Small intestine (tissue), 7 donors: Measurements from ENCODE around the gene SLC16A8. TPM values are rescaled to one million over a fixed set of nuclear protein-coding genes. Genes with fewer than 3 reads are reported as not detected.

Experiments
- DNase-seq, 2 donors: peaks; one replicate each; pipeline versions ENCODE4 v3.0.0 to v3.0.0-alpha.2; 2013
- FAIRE-seq: peaks from 2 replicates; lab custom pipeline; 2012; peaks lifted over from hg19 to GRCh38; lab: Jason Lieb, UNC
- H3K27ac ChIP-seq, 3 donors: one replicate each; pipeline ENCODE4 v1.5.1; 2013; ENCODE audit warnings: low read length in 2 of 3, mild to moderate bottlenecking in 2 of 3, control low read depth in 1 of 3, inconsistent platforms in 1 of 3, low read depth in 1 of 3, moderate library complexity in 1 of 3
- H3K27me3 ChIP-seq, 3 donors: one replicate each; pipeline ENCODE4 v1.6.1; 2013; ENCODE audit warnings: low read length in 3 of 3, inconsistent platforms in 1 of 3; ENCODE audit not compliant: control insufficient read depth in 3 of 3, insufficient read depth in 3 of 3
- H3K36me3 ChIP-seq, 3 donors: one replicate each; pipeline ENCODE4 v1.6.1; 2013; ENCODE audit warnings: low read length in 3 of 3, inconsistent platforms in 1 of 3, low read depth in 1 of 3, mild to moderate bottlenecking in 1 of 3, moderate library complexity in 1 of 3; ENCODE audit not compliant: control insufficient read depth in 3 of 3, insufficient read depth in 2 of 3
- H3K4me1 ChIP-seq, 3 donors: one replicate each; pipeline ENCODE4 v1.6.1; 2013; ENCODE audit warnings: low read length in 2 of 3, inconsistent platforms in 1 of 3, low read depth in 1 of 3, mild to moderate bottlenecking in 1 of 3, moderate library complexity in 1 of 3; ENCODE audit not compliant: control insufficient read depth in 3 of 3, insufficient read depth in 2 of 3
- H3K4me3 ChIP-seq, 3 donors: one replicate each; pipeline ENCODE4 v1.5.1; 2013; ENCODE audit warnings: low read length in 3 of 3, control low read depth in 1 of 3, inconsistent platforms in 1 of 3, low read depth in 1 of 3, mild to moderate bottlenecking in 1 of 3, moderate library complexity in 1 of 3
- H3K9me3 ChIP-seq, 2 donors: one replicate each; pipeline ENCODE4 v1.6.1; 2013; ENCODE audit warnings: low read depth in 1 of 2, low read length in 1 of 2; ENCODE audit not compliant: control insufficient read depth in 2 of 2, insufficient read depth in 1 of 2
- WGBS, 3 donors: extraction: QIAGEN DNeasy Blood & Tissue Kit; methylation state at CpG; one replicate each; pipeline ENCODE4 v1.1.7; 2013; 5-methylcytosine and 5-hydroxymethylcytosine counted together
- polyA plus RNA-seq, 4 donors: library from polyadenylated mRNA; stranded (reverse) in 3 of 4; unstranded in 1 of 4; fragments of 200-250 nt in 3 of 4; fragments of 120-200 nt in 1 of 4; gene quantifications; one replicate each; pipeline versions ENCODE4 v1.2.1 to v1.2.3, GENCODE V29; 2013
- donor health status: healthy with polysubstance abuse.
- donor health status: control.
- donor health status: control.
- donor health status: Bipolar disorder and iron deficiency.
- donor health status: healthy.

Gene SLC16A8
- polyA plus RNA-seq, 4 donors, result 0.37 to 1.7 TPM; not detected in 2

- Histone ChIP-seq H3K4me3 (no peak overlapping the region), H3K36me3 (no peaks in the 10 kb centered on the region), H3K27ac (no peak overlapping the region), H3K4me1 (peaks cover 0 to 17% (median 0%) of the 10 kb centered on the region in 3 donors), H3K9me3 (no peaks in the 10 kb centered on the region), H3K27me3 (no peaks in the 10 kb centered on the region)
- 74 to 87% (median 80%) methylated on average over 9 to 11 of the region's 11 CpGs for WGBS, 3 donors
- no peak for DNase-seq
- no peak for FAIRE-seq
Observed at GRCh38 chr22:38034884-38035529, 49.0 kb downstream of the SLC16A8 start.

- peaks cover 0 to 20% (median 0%) of the 10 kb centered on the region in 3 donors for H3K4me1 ChIP-seq
- H3K27me3 ChIP-seq, result peaks cover 0 to under 1% (median 0%) of the 10 kb centered on the region in 3 donors
- FAIRE-seq (no peak), DNase-seq (peak; percentile 20 to 35)
- no peaks in the 10 kb centered on the region for H3K9me3 ChIP-seq
- H3K27ac ChIP-seq, result peak overlapping the region in 1 of 3 donors; percentile 41
- H3K36me3 ChIP-seq, result no peaks in the 10 kb centered on the region
- WGBS, 3 donors, result 45 to 60% (median 60%) methylated on average over 15 of the region's 15 CpGs
- no peak overlapping the region for H3K4me3 ChIP-seq
Observed at GRCh38 chr22:38034278-38034882, 49.6 kb downstream of the SLC16A8 start.

- Histone ChIP-seq H3K36me3 (no peaks in the 10 kb centered on the region), H3K4me1 (peaks cover 0 to 20% (median 0%) of the 10 kb centered on the region in 3 donors), H3K9me3 (no peaks in the 10 kb centered on the region), H3K27me3 (peaks cover 0 to 2% (median 0%) of the 10 kb centered on the region in 3 donors), H3K4me3 (no peak overlapping the region), H3K27ac (peak overlapping the region in 1 of 3 donors; percentile 41)
- 73 to 86% (median 83%) methylated on average over 26 to 27 of the region's 27 CpGs for WGBS, 3 donors
- DNase-seq (no peak), FAIRE-seq (no peak)
Observed at GRCh38 chr22:38033522-38034277, 50.3 kb downstream of the SLC16A8 start.

GRCh38 chr22:38032681-38033521 lies 51.1 kb downstream of the SLC16A8 start:
- DNase-seq (no peak), FAIRE-seq (no peak)
- Histone ChIP-seq H3K4me3 (no peak overlapping the region), H3K9me3 (no peaks in the 10 kb centered on the region), H3K4me1 (peaks cover 0 to 20% (median 0%) of the 10 kb centered on the region in 3 donors), H3K36me3 (no peaks in the 10 kb centered on the region), H3K27ac (no peak overlapping the region), H3K27me3 (peaks cover 0 to 2% (median 0%) of the 10 kb centered on the region in 3 donors)
- WGBS, 3 donors, result 85 to 88% (median 88%) methylated on average over 19 of the region's 19 CpGs

- no peak for FAIRE-seq
Observed at GRCh38 chr22:38031491-38031890, 52.5 kb downstream of the SLC16A8 start.

DNA sequence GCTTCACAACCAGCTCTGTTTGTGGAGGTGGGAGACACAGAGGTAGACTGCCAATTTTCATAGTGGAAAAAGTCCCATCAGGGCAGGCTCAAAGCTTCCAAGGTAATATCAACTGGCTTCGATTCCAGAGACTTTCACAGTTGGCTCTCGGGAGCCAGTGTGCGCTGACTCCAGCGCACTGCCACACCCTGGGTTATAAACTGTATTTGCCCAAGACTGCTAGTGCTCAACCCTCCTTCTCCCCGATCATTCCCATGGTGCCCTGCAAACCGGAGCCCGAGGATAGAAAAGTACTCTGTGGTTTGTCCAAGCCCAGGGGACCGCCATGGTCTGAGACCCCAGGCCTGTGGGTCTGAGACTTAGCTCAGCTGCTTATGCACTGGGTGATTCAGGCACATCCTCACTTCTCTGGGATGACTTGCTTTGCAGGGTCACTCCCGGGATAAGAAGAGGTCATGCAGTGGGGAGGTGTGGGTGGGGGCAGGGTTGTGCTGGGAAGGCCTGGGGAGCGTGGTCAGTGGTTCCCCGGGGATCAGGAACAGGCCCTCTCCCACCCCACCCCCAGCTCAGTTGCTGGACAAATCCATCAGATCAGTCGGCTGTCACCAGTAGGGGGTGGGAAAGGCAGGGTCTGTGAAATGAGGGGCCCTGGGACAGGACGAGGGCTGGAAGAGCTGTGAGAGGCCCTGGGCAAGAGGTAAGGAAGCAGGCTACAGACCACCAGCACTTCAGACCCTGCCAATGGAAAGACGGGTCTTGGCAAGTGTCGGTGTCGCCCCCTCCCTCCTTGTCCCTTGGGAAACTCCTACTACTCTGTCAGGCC lies 53.5 kb downstream of the SLC16A8 start:
- peaks cover 0 to 2% (median 0%) of the 10 kb centered on the region in 3 donors for H3K27me3 ChIP-seq
- H3K4me3 ChIP-seq, result no peak overlapping the region
- H3K9me3 ChIP-seq, result no peaks in the 10 kb centered on the region
- WGBS, 3 donors, result 27 to 57% (median 48%) methylated on average over 13 to 16 of the region's 16 CpGs
- peaks cover 0 to 20% (median 0%) of the 10 kb centered on the region in 3 donors for H3K4me1 ChIP-seq
- FAIRE-seq (no peak), DNase-seq (peak; percentile 70 to 73)
- no peaks in the 10 kb centered on the region for H3K36me3 ChIP-seq
- no peak overlapping the region for H3K27ac ChIP-seq

More at GRCh38 chr22:38031491-38031890, 52.5 kb downstream of the SLC16A8 start:
- no peaks in the 10 kb centered on the region for H3K9me3 ChIP-seq
- H3K4me1 ChIP-seq, result peaks cover 0 to 20% (median 0%) of the 10 kb centered on the region in 3 donors
- peaks cover 0 to 2% (median 0%) of the 10 kb centered on the region in 3 donors for H3K27me3 ChIP-seq
- no peak for DNase-seq
- no peak overlapping the region for H3K27ac ChIP-seq
- no peak overlapping the region for H3K4me3 ChIP-seq
- no peaks in the 10 kb centered on the region for H3K36me3 ChIP-seq
- 84 to 91% (median 90%) methylated on average over 12 of the region's 12 CpGs for WGBS, 3 donors

- FAIRE-seq, result no peak
Observed at GRCh38 chr22:38029901-38030300, 54.1 kb downstream of the SLC16A8 start.

More at GRCh38 chr22:38029901-38030300, 54.1 kb downstream of the SLC16A8 start:
- no peak overlapping the region for H3K4me3 ChIP-seq
- peaks cover 0 to 20% (median 0%) of the 10 kb centered on the region in 3 donors for H3K4me1 ChIP-seq
- H3K36me3 ChIP-seq, result no peaks in the 10 kb centered on the region
- no peaks in the 10 kb centered on the region for H3K9me3 ChIP-seq
- no peak overlapping the region for H3K27ac ChIP-seq
- no peak for DNase-seq
- peaks cover 0 to 2% (median 0%) of the 10 kb centered on the region in 3 donors for H3K27me3 ChIP-seq
- WGBS, 3 donors, result 39 to 53% (median 49%) methylated on average over 5 of the region's 5 CpGs
